Measurements from ENCODE around the gene SMIM45.
"Not testable (repeated sequence)": the region's sequence is repeated elsewhere in the genome, so short reads cannot be mapped to it uniquely, and the experiment has no call there.

SMIM45 gene

DNA sequence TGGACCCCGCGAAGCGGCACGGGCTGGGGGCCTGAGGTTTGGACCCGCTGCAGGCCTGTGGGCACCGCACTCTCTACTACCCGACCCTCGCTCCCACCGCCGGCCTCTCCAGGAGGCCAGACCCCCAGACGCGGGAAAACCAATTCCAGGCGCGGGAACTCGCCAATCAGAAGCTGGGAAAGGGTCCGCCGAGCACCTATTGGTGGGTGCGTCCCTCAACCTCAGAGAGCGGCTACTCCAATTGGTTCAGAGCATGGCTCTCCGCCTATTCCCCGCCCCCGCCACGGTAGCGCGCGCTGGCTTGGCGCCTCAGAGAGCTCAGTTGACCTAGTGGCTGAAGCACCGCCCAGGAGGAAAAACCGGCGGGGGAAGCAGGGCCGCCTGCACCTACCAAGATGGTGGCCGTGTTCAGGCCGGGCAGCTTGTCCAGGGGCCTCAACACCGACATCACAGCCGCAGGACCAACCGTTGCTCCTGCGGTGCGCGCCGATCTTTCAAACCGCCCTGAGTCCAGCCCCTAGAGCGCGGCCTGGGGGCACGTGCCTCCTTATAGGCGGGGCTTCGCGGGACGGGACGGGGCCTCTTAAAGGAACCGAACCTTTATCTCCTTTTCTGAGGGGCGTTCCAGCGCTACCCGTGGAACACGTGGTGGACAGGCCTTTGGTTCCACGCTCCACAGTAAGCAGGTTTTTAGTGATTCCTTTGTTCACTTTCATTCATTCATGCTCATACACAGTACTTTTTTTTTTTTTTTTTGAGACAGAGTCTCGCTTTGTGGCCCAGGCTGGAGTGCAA, 5.1 kb upstream of the SMIM45 start, which contains the start of gene CENPM:
CENPM (minus strand) TSS at position 524 of the 795 bp plus-strand sequence; CDS start at position 448, 76 bp downstream.
- TF ChIP-seq, protein P1, sequence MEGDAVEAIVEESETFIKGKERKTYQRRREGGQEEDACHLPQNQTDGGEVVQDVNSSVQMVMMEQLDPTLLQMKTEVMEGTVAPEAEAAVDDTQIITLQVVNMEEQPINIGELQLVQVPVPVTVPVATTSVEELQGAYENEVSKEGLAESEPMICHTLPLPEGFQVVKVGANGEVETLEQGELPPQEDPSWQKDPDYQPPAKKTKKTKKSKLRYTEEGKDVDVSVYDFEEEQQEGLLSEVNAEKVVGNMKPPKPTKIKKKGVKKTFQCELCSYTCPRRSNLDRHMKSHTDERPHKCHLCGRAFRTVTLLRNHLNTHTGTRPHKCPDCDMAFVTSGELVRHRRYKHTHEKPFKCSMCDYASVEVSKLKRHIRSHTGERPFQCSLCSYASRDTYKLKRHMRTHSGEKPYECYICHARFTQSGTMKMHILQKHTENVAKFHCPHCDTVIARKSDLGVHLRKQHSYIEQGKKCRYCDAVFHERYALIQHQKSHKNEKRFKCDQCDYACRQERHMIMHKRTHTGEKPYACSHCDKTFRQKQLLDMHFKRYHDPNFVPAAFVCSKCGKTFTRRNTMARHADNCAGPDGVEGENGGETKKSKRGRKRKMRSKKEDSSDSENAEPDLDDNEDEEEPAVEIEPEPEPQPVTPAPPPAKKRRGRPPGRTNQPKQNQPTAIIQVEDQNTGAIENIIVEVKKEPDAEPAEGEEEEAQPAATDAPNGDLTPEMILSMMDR (IDR thresholded peaks at IDR 0.05; ENCODE audit: low read depth, low read length) = no peak
- peak; percentile 97 for DNase-seq
- H3K27me3 ChIP-seq (ENCODE audit: insufficient read depth, low read depth, severe bottlenecking) = no peaks in the 10 kb centered on the region
- H3K36me3 ChIP-seq = peaks cover 45% of the 10 kb centered on the region
- peak within 1 kb of the TSS; percentile 98 for H3K27ac ChIP-seq
- H3K9me3 ChIP-seq (ENCODE audit: severe bottlenecking) = no peaks in the 10 kb centered on the region
- H3K4me3 ChIP-seq (ENCODE audit: low read depth, low read length) = peak within 1 kb of the TSS; percentile 83

DNA sequence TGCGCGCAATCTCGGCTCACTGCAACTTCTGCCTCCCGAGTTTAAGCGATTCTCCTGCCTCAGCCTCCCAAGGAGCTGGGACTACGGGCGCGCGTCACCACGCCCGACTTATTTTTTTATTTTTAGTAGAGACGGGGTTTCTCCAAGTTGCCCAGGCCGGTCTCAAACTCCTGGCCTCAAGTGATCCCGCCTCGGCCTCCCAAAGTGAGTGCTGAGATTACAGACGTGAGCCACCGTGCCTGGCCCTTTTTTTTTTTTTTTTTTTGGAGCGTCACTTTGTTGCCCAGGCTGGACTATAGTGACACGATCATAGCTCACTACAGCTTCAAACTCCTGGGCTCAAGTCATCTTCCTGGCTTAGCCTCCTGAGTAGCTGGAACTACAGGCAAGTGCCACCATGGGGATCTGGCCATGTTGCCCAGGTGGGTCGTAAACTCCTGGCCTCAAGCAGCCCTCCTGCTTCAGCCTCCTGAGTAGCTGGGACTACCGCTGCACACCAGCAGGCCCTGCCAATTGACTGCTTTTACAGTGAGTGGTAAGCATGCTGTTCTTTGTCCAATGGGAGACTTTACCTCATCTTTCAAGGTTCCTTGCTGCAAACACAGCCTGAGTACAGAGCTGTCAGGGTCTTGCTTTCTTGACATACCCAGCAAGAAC, 4.4 kb upstream of the SMIM45 start:
- Histone ChIP-seq H3K9me3 (ENCODE audit: severe bottlenecking) (no peaks in the 10 kb centered on the region), H3K4me3 (ENCODE audit: low read depth, low read length) (peak overlapping the region; percentile 83), H3K36me3 (peaks cover 39% of the 10 kb centered on the region), H3K27ac (peak overlapping the region; percentile 98), H3K27me3 (ENCODE audit: insufficient read depth, low read depth, severe bottlenecking) (no peaks in the 10 kb centered on the region)
- no peak for DNase-seq
- TF ChIP-seq, protein P1 (IDR thresholded peaks at IDR 0.05; ENCODE audit: low read depth, low read length) = no peak

DNA sequence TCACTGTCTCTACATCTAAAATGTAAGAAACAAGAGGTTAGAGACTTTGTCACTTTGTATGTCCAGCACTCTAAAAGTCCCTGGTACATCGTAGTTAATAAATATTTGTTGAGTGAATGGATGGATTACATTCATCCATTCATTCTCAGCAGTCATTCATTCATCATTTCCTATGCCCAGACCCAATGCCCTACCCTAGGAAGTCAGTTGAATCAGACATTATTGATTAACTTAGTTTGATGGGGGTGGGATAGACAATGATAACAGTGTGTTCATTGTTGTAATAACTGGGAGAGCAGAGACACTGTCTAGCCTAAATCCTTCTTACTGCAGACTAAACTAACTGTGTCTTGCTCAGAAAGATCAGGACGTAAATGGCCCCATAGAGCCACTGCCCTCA, 3.8 kb upstream of the SMIM45 start:
- Histone ChIP-seq H3K27ac (no peak overlapping the region), H3K4me3 (ENCODE audit: low read depth, low read length) (no peak overlapping the region), H3K36me3 (peaks cover 34% of the 10 kb centered on the region), H3K9me3 (ENCODE audit: severe bottlenecking) (no peaks in the 10 kb centered on the region), H3K27me3 (ENCODE audit: insufficient read depth, low read depth, severe bottlenecking) (no peaks in the 10 kb centered on the region)
- DNase-seq = no peak
- TF ChIP-seq, protein P1 (IDR thresholded peaks at IDR 0.05; ENCODE audit: low read depth, low read length) = no peak

DNA sequence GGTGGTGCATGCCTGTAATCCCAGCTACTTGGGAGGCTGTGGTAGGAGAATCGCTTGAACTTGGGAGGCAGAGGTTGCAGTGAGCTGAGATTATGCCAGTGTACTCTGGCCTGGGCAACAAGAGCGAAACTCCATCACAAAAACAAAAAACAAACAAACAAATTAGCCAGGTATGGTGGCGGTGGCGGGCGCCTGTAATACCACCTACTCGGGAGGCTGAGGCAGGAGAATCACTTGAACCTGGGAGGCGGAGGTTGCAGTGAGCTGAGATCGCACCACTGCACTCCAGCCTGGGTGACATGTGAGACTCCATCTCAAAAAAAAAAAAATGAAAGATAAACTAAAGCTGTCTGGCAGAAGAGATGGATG, 3.0 kb upstream of the SMIM45 start:
- not testable (repeated sequence) for DNase-seq; H3K9me3 ChIP-seq (ENCODE audit: severe bottlenecking); H3K4me3 ChIP-seq (ENCODE audit: low read depth, low read length); H3K27ac ChIP-seq; H3K27me3 ChIP-seq (ENCODE audit: insufficient read depth, low read depth, severe bottlenecking)
- peaks cover 26% of the 10 kb centered on the region for H3K36me3 ChIP-seq

DNA sequence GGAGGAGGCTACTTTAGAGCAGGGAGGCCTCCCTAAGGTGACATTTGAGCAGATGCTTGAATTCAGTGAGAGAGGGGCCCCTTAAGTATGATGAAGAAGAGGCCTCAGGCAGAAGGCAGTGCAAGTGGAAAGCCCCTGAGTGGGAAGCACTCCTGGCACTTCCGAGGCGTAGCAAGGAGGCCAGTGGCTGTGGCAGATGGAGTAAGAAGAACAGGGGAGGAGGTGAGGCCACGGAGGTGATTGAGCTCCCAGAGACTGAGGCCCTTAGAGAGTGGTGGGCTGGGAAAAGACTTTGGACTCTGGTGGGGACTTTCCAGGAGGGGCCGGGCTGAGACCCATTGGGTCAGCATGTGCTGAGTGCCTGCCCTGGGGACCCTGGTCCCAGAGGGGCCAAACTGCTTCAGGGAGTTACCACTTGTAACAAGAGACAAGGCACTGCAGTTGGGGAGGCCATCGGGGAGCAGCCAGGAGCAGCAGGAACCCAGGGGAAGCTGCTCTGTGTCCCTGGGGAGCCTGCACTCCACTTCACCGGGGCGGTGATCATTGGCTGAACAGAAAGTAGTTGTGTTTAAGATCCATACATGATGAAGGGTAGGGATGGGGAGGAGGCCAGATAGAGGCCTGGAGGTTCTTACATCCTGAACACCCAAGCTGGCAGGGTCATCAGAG, 2.5 kb upstream of the SMIM45 start:
- Histone ChIP-seq H3K27me3 (ENCODE audit: insufficient read depth, low read depth, severe bottlenecking) (no peaks in the 10 kb centered on the region), H3K36me3 (peaks cover 21% of the 10 kb centered on the region), H3K9me3 (ENCODE audit: severe bottlenecking) (no peaks in the 10 kb centered on the region), H3K27ac (no peak overlapping the region), H3K4me3 (ENCODE audit: low read depth, low read length) (no peak overlapping the region)
- DNase-seq = no peak
- TF ChIP-seq, protein P1 (IDR thresholded peaks at IDR 0.05; ENCODE audit: low read depth, low read length) = no peak

DNA sequence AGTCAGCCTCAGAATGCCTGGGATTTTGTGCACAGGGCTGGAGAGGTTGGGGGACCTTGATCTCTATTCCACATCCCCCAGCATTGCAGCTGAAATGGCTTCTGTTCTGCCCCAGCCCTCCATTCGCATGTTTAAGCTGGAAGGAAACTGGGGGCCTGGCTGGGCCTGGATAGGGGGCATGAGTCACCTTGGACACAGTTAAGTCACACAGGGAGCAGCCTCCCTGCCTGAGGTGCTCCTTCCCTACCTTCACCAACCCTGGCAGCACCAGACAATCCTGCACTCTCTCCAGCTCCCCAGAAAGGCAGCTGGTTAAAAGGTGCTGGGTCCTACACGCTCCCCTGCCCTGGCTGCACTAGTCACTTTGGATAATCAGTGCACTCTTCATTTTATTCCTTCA, 763 bp downstream of the SMIM45 start:
- TF ChIP-seq, protein P1 (IDR thresholded peaks at IDR 0.05; ENCODE audit: low read depth, low read length) = no peak
- Histone ChIP-seq H3K27ac (no peak overlapping the region), H3K27me3 (ENCODE audit: insufficient read depth, low read depth, severe bottlenecking) (no peaks in the 10 kb centered on the region), H3K9me3 (ENCODE audit: severe bottlenecking) (no peaks in the 10 kb centered on the region), H3K36me3 (no peaks in the 10 kb centered on the region), H3K4me3 (ENCODE audit: low read depth, low read length) (no peak overlapping the region)
- no peak for DNase-seq
